HL-60 (cell line): ENCODE measurements around the gene CNOT3.

Experiments
- CTCF ChIP-seq: IDR thresholded peaks from one replicate; pipeline ENCODE4 v1.5.1; 2011; ENCODE audit warnings: low read length, control low read depth, inconsistent platforms; ENCODE audit not compliant: insufficient read depth
- GABPA ChIP-seq: IDR thresholded peaks from 2 replicates; pipeline ENCODE4 v1.6.1; 2012; ENCODE audit warnings: low read depth
- POLR2AphosphoS5 ChIP-seq: IDR thresholded peaks from 2 replicates; pipeline ENCODE4 v1.6.1; 2012; ENCODE audit warnings: low read depth

GRCh38 chr19:54108496-54108895 is 29.1 kb upstream of the CNOT3 start:
- no peak for TF ChIP-seq CTCF
- TF ChIP-seq POLR2AphosphoS5, result no peak
- no peak for TF ChIP-seq GABPA
